Psoas muscle (tissue), 8 donors: ENCODE results near the gene BGN. TPM values are rescaled to one million over a fixed set of nuclear protein-coding genes. Genes with fewer than 3 reads are reported as not detected.

Experiments used
- ATAC-seq, 4 donors: fragments of 200-7000 bp; cut with Tn5 transposase; one replicate each; pipeline ENCODE4 v1.9.1; 2020; ENCODE audit warnings: moderate library complexity in 3 of 4, mild to moderate bottlenecking in 2 of 4
- DNase-seq, 2 donors: peaks; one replicate each; pipeline ENCODE4 v3.0.0-alpha.2; 2020
- H3K27ac ChIP-seq: fragments of 200-600 bp; one replicate; pipeline ENCODE4 v1.8.0; 2022
- H3K27me3 ChIP-seq, 3 donors: fragments of 200-600 bp in 1 of 3; one replicate each; pipeline versions ENCODE4 v1.6.1 to v1.8.0; 2013 to 2022; ENCODE audit warnings: low read length in 2 of 3, mild to moderate bottlenecking in 2 of 3, moderate library complexity in 1 of 3; ENCODE audit not compliant: insufficient read depth in 3 of 3
- H3K36me3 ChIP-seq, 2 donors: fragments of 200-600 bp in 1 of 2; one replicate each; pipeline versions ENCODE4 v1.6.1 to v1.8.0; 2013 to 2022; ENCODE audit warnings: low read depth in 1 of 2, mild to moderate bottlenecking in 1 of 2, moderate library complexity in 1 of 2; ENCODE audit not compliant: insufficient read depth in 1 of 2
- H3K4me1 ChIP-seq: fragments of 200-600 bp; one replicate; pipeline ENCODE4 v1.8.0; 2022
- H3K4me3 ChIP-seq: fragments of 200-600 bp; one replicate; pipeline ENCODE4 v1.8.0; 2022; ENCODE audit warnings: mild to moderate bottlenecking
- H3K9me3 ChIP-seq: fragments of 200-600 bp; one replicate; pipeline ENCODE4 v1.8.0; 2022
- CTCF ChIP-seq: fragments of 200-600 bp; IDR thresholded peaks from one replicate; pipeline ENCODE4 v1.8.0; 2022; ENCODE audit warnings: antibody characterized with exemption
- WGBS, 3 donors: extraction: QIAGEN DNeasy Blood & Tissue Kit; methylation state at CpG; one replicate each; pipeline versions ENCODE4 v1.1.6 to v1.1.7; 2013; 5-methylcytosine and 5-hydroxymethylcytosine counted together
- intact Hi-C, 2 donors: fragments of 100-400 bp; cut with DNase I; formaldehyde crosslinking; loops; one replicate each; pipeline versions ENCODE4 v1.11.0 to v1.14.2; 2022
- polyA plus RNA-seq, 3 donors: library from polyadenylated mRNA; stranded (reverse); fragments of 200-250 nt; gene quantifications; one replicate each; pipeline ENCODE4 v1.2.3, GENCODE V29; 2013
- total RNA-seq, 4 donors: library from RNA; stranded (reverse); fragmentation: NEBNext Ultra II Directional in 2 of 4; extraction: Animal tissue kit (Norgen Biotek cat#: 25700) in 2 of 4; gene quantifications; one replicate each; pipeline versions ENCODE4 v1.2.1 to v1.2.4, GENCODE V29; 2021 to 2023
- donor health status: healthy with polysubstance abuse.
- donor health status: DM: no; HTN: no; CAD: no; lungs with moderate emphysema.
- donor health status: Bipolar disorder and iron deficiency.
- donor health status: healthy.
- donor health status: DM: yes; HTN: yes; CAD: no.
- donor health status: DM: no; HTN: no; CAD: no.
- donor health status: DM: no; HTN: no; CAD: no.
- donor health status: DM: yes; HTN: yes; CAD: no.

The BGN gene
- total and polyA plus RNA-seq, 7 donors: 6.7 to 62.4 (median 12.6) TPM

DNA sequence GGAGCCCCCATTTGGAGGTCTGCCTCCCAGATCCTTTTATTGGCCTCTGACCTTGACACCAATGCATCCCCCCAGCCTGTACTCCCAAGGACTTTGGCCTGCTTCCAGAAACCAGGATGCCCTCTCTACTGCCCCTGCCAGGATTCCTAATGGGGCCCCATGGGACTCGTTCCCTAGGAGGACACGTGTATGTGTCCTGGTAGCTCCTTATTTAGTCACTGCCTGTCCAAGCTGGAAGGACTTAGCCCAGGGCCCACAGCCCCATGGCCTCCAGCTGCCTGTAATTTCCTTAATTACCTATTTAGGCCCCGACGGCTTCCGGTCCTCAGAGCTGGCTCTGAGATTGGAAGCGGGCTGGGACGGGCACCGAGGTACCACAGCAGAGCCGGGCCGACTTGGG lies 32.0 kb downstream of the BGN start:
- ATAC-seq: no peak
- TF ChIP-seq CTCF: no peak
- H3K4me1 ChIP-seq: no peaks in the 10 kb centered on the region
- H3K9me3 ChIP-seq: no peaks in the 10 kb centered on the region
- no peak for DNase-seq
- 63 to 77% (median 73%) methylated on average over 4 to 10 of the region's 10 CpGs for WGBS, 3 donors
- H3K4me3 ChIP-seq: no peak overlapping the region
- H3K27ac ChIP-seq: no peak overlapping the region
- H3K36me3 ChIP-seq: no peaks in the 10 kb centered on the region
- intact Hi-C loops: no loop called here
- H3K27me3 ChIP-seq: peaks cover 0 to 56% (median 3%) of the 10 kb centered on the region in 3 donors

- WGBS, 3 donors: 72 to 81% (median 72%) methylated on average over 8 to 15 of the region's 15 CpGs
- H3K27ac ChIP-seq: no peak overlapping the region
- no peaks in the 10 kb centered on the region for H3K36me3 ChIP-seq
- peaks cover 0 to 56% (median 3%) of the 10 kb centered on the region in 3 donors for H3K27me3 ChIP-seq
- H3K4me1 ChIP-seq: no peaks in the 10 kb centered on the region
- H3K9me3 ChIP-seq: no peaks in the 10 kb centered on the region
- intact Hi-C loops: no loop called here
- TF ChIP-seq CTCF: no peak
- ATAC-seq (no peak), DNase-seq (no peak)
- H3K4me3 ChIP-seq: no peak overlapping the region
Measured at GRCh38 chrX:153527208-153527607, 32.4 kb downstream of the BGN start.

DNA sequence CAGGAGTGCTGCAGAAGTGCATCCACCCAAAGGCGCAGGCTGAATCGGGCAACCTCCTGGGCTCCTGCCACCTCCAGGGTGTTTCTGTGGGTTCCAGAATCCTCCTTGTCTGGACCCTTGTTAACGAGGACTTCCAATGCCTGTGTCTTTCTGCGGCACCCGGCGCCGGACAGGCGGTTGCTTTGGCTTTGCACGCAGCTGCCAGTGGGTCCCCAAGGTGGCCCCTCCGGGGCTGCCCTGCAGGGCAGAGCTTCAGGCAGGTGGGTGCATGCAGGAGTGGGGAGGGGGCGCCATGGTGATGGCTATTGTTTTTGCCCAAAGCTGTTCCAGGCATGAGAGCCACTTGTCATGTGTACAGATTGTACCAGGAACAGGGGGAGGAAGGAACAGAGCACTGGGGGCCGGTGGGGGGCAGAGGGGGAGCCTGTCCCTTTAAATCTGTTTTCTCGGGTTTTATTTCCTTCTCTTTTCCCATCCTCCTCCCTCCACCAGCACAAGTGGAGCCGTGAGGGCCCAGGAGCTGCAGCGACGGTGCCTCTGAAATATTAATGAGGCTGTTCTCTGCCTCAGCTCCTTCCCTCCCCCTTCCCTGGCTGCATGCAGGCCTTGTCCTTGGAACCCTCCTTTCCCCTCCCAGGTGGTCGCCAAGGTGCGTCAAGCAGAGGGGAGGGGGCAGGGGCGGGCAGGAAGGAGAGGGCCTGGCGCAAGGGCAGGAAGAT lies 35.8 kb downstream of the BGN start:
- peaks cover 0 to 31% (median 3%) of the 10 kb centered on the region in 3 donors for H3K27me3 ChIP-seq
- H3K36me3 ChIP-seq: no peaks in the 10 kb centered on the region
- no peak for DNase-seq
- no peaks in the 10 kb centered on the region for H3K9me3 ChIP-seq
- TF ChIP-seq CTCF: no peak
- 84 to 87% (median 86%) methylated on average over 13 to 20 of the region's 20 CpGs for WGBS, 3 donors
- H3K27ac ChIP-seq: no peak overlapping the region
- intact Hi-C loops: no loop called here
- no peaks in the 10 kb centered on the region for H3K4me1 ChIP-seq
- H3K4me3 ChIP-seq: no peak overlapping the region
- no peak for ATAC-seq

DNA sequence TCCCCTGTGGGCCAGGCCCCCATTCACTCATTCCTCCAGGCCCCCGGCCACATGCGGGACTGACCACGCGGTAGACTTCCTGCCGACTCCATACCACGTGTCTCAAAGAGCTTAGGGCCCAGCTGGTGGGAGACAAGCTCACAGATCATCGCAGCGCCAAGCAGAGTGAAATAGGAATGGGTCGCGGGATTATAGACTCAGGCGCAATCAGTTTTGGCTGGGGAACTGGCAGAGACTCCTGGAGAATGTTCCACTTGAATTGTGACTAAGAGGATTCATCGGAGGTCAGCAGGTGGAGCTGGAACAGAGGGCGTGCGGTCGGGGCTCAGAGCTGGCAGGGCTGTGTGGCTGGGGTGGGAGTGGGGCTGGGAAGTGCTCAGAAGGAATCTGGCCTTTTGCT lies 38.3 kb downstream of the BGN start:
- WGBS, 3 donors: 37 to 55% (median 50%) methylated on average over 13 to 15 of the region's 15 CpGs
- ATAC-seq (no peak), DNase-seq (no peak)
- H3K27ac ChIP-seq: no peak overlapping the region
- H3K4me1 ChIP-seq: no peaks in the 10 kb centered on the region
- no peaks in the 10 kb centered on the region for H3K9me3 ChIP-seq
- peaks cover 0 to 10% (median 0%) of the 10 kb centered on the region in 3 donors for H3K27me3 ChIP-seq
- intact Hi-C loops: no loop called here
- H3K4me3 ChIP-seq: no peak overlapping the region
- H3K36me3 ChIP-seq: no peaks in the 10 kb centered on the region
- TF ChIP-seq CTCF: no peak

DNA sequence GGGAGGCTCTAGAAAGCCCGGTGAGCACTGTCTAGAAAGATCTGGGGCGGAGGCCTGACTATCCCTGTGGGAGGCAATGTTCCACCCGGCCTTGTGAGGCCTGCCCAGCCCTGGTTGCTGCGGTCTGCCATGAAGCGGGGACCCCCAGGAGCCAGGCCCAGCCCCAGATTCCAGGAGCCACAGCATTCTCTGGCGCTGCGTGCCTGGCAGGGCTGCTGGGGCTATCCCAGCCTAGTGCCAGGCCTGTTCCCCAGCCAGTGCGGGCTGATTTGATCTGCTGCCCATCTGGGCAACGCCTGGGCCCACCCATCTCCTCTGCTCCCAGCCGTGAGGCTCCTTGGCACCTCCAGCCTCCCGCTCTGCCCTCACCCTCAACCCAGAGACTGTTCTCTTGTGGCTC lies 42.3 kb downstream of the BGN start:
- 65 to 77% (median 66%) methylated on average over 6 to 11 of the region's 11 CpGs for WGBS, 3 donors
- no peak overlapping the region for H3K4me3 ChIP-seq
- no peak for TF ChIP-seq CTCF
- H3K4me1 ChIP-seq: no peaks in the 10 kb centered on the region
- no peaks in the 10 kb centered on the region for H3K9me3 ChIP-seq
- intact Hi-C loops: no loop called here
- peaks cover 0 to 18% (median 2%) of the 10 kb centered on the region in 3 donors for H3K27me3 ChIP-seq
- H3K36me3 ChIP-seq: no peaks in the 10 kb centered on the region
- H3K27ac ChIP-seq: no peak overlapping the region
- ATAC-seq (no peak), DNase-seq (no peak)
